Measurements from ENCODE around the gene PRKAR1B. TPM values are rescaled to one million over a fixed set of nuclear protein-coding genes. Genes with fewer than 3 reads are reported as not detected.

PRKAR1B gene
- total and polyA plus RNA-seq, 5 donors = 20.7 to 38.3 (median 23.8) TPM

DNA sequence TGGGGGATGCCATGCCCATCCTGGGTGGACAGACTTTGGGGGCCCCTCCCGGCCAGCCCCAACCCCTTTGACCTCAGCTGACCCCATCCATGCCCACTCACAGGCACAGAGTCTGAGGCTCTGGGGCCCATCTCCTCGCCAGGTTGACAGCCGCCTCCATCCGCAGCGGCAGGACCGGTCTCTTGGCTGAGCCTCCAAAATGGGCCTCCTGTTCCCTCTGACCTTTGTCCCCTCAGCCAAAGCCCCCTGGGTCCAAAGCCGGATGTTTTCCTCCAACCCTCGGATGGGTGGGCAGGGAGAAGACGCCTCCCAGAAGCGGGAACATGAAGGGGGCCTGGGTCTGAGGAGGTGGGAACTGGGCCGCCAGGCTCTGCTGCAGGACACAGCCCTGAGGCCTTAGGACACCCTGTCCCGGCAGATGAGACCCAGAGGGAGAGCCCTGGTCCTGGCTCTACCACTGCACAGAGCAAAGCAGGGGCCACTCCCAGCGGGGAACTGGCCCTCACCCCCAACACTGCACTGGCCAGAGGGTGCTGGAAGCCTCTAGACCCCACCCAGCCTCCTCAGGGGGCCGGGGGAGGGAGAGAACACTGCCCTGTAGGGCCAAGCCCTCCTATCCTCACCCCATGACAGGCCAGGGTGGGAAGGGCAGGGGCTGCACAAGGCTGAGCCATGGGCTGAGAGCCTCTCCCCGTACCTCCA, 220.0 kb downstream of the PRKAR1B start:
- intact Hi-C loops (cut with DNase I) = no loop called here
- Histone ChIP-seq H3K9me3 (ENCODE audit: control insufficient read depth, low read length) (no peaks in the 10 kb centered on the region), H3K4me3 (ENCODE audit: low read length) (no peak overlapping the region), H3K4me1 (ENCODE audit: control insufficient read depth, insufficient read depth, low read length) (no peaks in the 10 kb centered on the region), H3K27me3 (ENCODE audit: control insufficient read depth, insufficient read depth) (no peaks in the 10 kb centered on the region), H3K27ac (ENCODE audit: low read length) (no peak overlapping the region)
- WGBS = 87% methylated on average over 15 of the region's 15 CpGs
- ATAC-seq = peak in 1 of 2 donors; percentile 3
- DNase-seq = peak; percentile 7 to 25 (median 20)

DNA sequence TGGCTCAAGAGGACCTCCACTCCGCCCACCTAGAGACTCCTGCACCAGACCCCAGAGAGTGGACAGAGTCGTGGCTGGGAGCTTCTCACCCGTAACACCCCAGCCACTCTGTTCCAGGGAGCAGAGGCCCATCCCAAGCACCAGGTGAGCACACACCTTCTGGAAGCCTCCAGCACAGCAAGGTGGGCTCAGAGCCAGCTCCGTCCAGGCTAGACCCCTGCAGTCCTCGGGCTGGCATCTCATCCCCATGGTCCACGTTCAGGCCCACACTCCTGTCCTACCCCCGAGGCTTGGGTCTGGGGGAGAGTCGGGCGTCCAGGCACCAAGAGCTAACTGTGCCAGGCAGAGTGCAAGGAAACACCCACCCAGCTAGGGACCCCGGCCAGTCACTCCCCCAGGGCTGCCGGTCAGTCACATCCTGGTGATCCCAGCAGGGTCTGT, 220.7 kb downstream of the PRKAR1B start:
- Histone ChIP-seq H3K27ac (ENCODE audit: low read length) (no peak overlapping the region), H3K4me1 (ENCODE audit: control insufficient read depth, insufficient read depth, low read length) (no peaks in the 10 kb centered on the region), H3K9me3 (ENCODE audit: control insufficient read depth, low read length) (no peaks in the 10 kb centered on the region), H3K27me3 (ENCODE audit: control insufficient read depth, insufficient read depth) (no peaks in the 10 kb centered on the region), H3K4me3 (ENCODE audit: low read length) (no peak overlapping the region)
- no peak for ATAC-seq
- peak; percentile 12 to 52 (median 44) for DNase-seq
- intact Hi-C loops (cut with DNase I) = no loop called here
- 86% methylated on average over 11 of the region's 11 CpGs for WGBS

DNA sequence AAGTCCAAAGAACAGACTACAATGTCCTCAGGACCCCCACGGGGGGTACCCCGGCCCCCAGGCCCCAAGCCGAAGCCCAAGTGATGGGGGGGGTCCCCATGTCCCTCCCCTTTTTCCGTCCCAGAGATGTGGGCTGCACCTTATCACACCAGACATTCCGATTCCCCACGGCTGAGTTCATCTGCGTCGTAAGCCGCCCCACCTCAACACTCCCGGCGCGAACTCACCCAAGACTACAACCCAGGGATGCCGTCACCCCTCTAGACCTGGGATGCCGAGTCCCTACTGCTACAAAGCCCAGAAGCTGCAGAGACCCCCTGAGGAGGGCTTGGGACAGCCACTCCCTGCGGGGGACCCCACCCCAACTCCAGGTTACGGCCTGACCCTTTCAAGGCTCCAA, 221.9 kb downstream of the PRKAR1B start:
- no peaks in the 10 kb centered on the region for H3K27me3 ChIP-seq (ENCODE audit: control insufficient read depth, insufficient read depth)
- DNase-seq = peak; percentile 6 to 29 (median 23)
- no peak overlapping the region for H3K27ac ChIP-seq (ENCODE audit: low read length)
- WGBS = 85% methylated on average over 16 of the region's 16 CpGs
- H3K9me3 ChIP-seq (ENCODE audit: control insufficient read depth, low read length) = no peaks in the 10 kb centered on the region
- H3K4me3 ChIP-seq (ENCODE audit: low read length) = no peak overlapping the region
- H3K4me1 ChIP-seq (ENCODE audit: control insufficient read depth, insufficient read depth, low read length) = no peaks in the 10 kb centered on the region
- ATAC-seq = no peak
- intact Hi-C loops (cut with DNase I) = no loop called here

DNA sequence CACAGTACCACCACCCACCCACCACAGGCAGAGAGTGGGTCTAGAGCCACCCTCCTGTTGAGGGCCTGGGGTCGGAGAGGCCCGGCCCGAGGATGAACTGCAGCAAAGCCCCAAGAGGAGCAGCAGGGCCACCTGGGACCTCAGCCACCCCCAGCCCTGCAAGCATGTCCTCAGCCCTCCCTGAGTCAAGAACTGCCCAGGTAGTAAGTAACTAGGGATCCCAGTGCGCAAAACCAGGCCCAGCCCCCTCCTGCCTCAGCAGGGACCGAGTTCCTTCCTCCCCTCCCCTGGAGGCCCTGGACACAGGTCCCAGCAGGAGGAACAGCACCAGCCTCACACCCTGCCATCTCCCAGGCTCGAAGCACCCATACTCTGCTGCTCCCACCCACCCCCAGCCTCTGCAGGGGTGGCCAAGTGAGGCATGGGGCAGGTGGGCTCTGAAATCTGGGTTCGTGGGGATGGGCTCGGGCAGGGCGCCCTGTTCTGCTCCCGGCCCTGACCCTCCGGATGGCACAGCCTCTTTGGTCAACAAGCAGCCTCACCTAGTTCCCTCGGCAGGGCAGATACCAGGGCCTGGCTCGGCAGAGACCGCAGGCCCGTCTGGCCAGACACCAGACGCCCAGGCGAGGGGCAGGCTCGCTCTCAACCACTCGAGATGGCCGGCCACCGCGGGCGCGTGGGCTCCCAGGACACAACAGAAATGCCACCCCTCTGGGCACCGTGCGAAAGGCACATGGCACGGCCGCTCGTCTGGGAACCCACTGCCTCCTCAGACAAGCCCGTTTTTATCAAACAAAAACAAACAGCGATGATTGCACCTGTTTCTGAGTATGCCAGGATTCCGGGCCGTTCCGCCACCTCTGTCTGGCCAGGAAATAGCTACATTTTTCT, 222.6 kb downstream of the PRKAR1B start:
- H3K27me3 ChIP-seq (ENCODE audit: control insufficient read depth, insufficient read depth) = no peaks in the 10 kb centered on the region
- no peak overlapping the region for H3K27ac ChIP-seq (ENCODE audit: low read length)
- intact Hi-C loops (cut with DNase I) = no loop called here
- ATAC-seq (no peak), DNase-seq (peak; percentile 13 to 52 (median 46))
- H3K9me3 ChIP-seq (ENCODE audit: control insufficient read depth, low read length) = no peaks in the 10 kb centered on the region
- H3K4me1 ChIP-seq (ENCODE audit: control insufficient read depth, insufficient read depth, low read length) = no peaks in the 10 kb centered on the region
- WGBS = 83% methylated on average over 34 of the region's 34 CpGs
- H3K4me3 ChIP-seq (ENCODE audit: low read length) = no peak overlapping the region

DNA sequence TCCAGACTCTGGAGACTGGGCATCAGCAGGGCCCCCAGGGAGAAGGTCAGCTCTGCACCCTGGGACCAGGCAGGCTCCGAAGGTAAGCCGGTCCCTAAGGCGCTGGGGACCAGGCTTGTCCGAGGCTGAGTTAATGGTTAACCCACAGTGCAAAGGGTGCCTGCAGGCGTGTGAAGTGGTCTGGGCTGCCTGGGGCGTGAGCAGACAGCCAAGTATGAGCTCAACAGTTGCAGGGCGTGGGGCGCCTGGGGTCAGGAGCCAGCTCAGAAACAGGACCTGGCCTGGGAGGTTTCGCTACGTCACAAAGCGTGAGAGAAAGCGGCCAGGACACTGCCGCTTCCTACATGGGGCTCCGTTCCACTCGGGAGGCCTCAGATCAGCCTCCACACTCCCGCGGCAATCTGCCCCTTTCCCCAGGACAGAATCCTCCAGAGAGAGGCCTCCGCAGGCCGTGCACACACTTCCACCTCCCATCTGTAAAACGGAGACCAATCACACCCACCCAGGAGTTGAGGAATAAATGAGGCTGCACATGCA, 223.4 kb downstream of the PRKAR1B start:
- H3K9me3 ChIP-seq (ENCODE audit: control insufficient read depth, low read length) = no peaks in the 10 kb centered on the region
- H3K4me1 ChIP-seq (ENCODE audit: control insufficient read depth, insufficient read depth, low read length) = no peaks in the 10 kb centered on the region
- 49% methylated on average over 20 of the region's 20 CpGs for WGBS
- no peaks in the 10 kb centered on the region for H3K27me3 ChIP-seq (ENCODE audit: control insufficient read depth, insufficient read depth)
- DNase-seq (peak; percentile 62 to 77 (median 72)), ATAC-seq (peak; percentile 62 to 65)
- no peak overlapping the region for H3K4me3 ChIP-seq (ENCODE audit: low read length)
- no peak overlapping the region for H3K27ac ChIP-seq (ENCODE audit: low read length)
- intact Hi-C loops (cut with DNase I) = no loop called here

DNA sequence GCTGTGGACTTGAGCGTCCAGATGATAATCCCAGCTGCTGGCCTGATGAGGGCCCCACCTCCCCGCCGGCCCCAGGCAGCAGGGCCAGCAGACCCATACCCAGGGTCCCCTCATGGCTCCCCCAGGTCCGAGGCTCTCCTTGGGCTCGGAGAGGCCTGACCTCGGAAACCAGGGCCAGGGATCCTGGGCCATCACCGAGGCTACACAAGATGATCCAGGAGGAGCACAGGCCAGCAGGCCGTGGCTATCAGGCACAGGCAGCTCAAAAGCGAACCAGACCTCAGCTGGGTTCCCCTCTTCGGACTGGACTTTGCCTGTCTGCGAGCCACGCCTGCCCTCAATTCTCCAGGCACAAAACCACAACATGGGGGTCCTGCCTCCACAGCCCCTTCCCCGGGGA, 224.8 kb downstream of the PRKAR1B start:
- no peaks in the 10 kb centered on the region for H3K27me3 ChIP-seq (ENCODE audit: control insufficient read depth, insufficient read depth)
- intact Hi-C loops (cut with DNase I) = no loop called here
- DNase-seq (peak in 2 of 3 donors; percentile 2 to 25), ATAC-seq (no peak)
- 85% methylated on average over 13 of the region's 13 CpGs for WGBS
- no peak overlapping the region for H3K27ac ChIP-seq (ENCODE audit: low read length)
- H3K4me3 ChIP-seq (ENCODE audit: low read length) = no peak overlapping the region
- no peaks in the 10 kb centered on the region for H3K9me3 ChIP-seq (ENCODE audit: control insufficient read depth, low read length)
- H3K4me1 ChIP-seq (ENCODE audit: control insufficient read depth, insufficient read depth, low read length) = no peaks in the 10 kb centered on the region

DNA sequence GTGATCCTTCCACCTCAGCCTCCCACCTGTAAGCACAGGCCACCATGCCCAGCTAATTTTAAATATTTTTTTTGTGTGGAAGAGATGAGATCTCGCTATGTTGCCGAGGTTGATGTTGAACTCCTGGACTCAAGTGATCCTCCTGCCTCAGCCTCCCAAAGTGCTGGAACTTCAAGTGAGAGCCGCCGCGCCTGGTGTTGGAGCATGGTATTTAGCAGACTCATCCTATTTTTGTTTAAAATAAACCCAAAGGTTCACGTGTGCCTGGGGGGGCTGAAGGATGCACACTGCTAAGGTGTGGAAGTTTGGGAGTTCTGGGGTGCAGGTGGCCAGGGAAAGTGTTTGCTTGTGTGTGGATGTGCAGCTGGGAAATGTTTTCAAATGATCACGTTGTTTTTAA, 225.6 kb downstream of the PRKAR1B start:
- DNase-seq = peak in 1 of 3 donors; percentile 37
- WGBS = 92% methylated on average over 7 of the region's 7 CpGs

DNA sequence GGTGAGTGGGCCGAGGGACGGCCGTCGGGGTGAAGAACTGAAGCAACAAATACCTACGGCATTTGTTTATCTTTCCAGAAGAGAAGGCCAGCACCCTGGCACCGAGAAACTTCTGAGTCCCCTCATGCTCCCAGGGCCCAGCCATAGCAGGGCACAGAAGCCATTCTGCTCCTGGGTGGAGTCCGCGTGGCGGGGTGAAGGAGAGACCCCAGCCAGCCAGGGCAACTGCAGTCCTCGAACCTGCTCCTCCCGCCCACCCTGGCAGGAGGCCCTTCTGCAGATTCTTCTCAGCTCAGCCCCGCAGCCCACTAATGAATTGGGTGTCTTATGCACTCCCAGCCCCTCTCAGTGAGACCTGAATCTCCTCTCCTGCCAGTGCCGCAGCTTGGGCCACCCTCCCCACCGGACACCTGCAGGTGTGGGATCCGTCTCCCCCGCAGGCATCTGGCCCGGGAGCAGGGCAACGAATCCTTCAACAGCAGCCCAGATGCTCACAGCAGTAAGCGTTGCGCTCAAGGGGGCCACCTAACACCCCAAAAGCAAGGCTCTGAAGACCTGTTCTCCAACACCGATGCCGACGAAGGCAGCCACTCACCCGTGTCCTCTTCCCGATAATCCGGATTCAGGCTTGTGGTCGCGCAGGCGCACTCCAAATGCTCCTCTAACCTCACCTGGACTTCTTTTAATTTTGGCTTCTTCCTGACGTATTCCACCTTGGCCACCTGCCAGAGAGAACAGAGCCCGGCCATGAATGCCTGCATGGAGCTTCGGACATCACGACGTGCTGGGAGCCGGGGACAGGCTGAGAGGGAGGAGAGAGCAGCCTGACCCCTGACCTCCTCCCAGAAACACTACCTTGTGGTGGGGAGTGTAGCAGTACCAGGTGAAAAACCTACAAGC, 226.3 kb downstream of the PRKAR1B start:
- DNase-seq (peak; percentile 15 to 50 (median 44)), ATAC-seq (no peak)
- intact Hi-C loops (cut with DNase I) = no loop called here
- Histone ChIP-seq H3K4me3 (ENCODE audit: low read length) (no peak overlapping the region), H3K27ac (ENCODE audit: low read length) (no peak overlapping the region), H3K4me1 (ENCODE audit: control insufficient read depth, insufficient read depth, low read length) (no peaks in the 10 kb centered on the region), H3K9me3 (ENCODE audit: control insufficient read depth, low read length) (no peaks in the 10 kb centered on the region), H3K27me3 (ENCODE audit: control insufficient read depth, insufficient read depth) (no peaks in the 10 kb centered on the region)
- WGBS = 91% methylated on average over 35 of the region's 35 CpGs

More for the DNA sequence above, 225.6 kb downstream of the PRKAR1B start:
- no peak overlapping the region for H3K4me3 ChIP-seq (ENCODE audit: low read length)
- H3K9me3 ChIP-seq (ENCODE audit: control insufficient read depth, low read length) = no peaks in the 10 kb centered on the region
- intact Hi-C loops (cut with DNase I) = no loop called here
- ATAC-seq = no peak
- H3K27me3 ChIP-seq (ENCODE audit: control insufficient read depth, insufficient read depth) = no peaks in the 10 kb centered on the region
- H3K4me1 ChIP-seq (ENCODE audit: control insufficient read depth, insufficient read depth, low read length) = no peaks in the 10 kb centered on the region
- no peak overlapping the region for H3K27ac ChIP-seq (ENCODE audit: low read length)

DNA sequence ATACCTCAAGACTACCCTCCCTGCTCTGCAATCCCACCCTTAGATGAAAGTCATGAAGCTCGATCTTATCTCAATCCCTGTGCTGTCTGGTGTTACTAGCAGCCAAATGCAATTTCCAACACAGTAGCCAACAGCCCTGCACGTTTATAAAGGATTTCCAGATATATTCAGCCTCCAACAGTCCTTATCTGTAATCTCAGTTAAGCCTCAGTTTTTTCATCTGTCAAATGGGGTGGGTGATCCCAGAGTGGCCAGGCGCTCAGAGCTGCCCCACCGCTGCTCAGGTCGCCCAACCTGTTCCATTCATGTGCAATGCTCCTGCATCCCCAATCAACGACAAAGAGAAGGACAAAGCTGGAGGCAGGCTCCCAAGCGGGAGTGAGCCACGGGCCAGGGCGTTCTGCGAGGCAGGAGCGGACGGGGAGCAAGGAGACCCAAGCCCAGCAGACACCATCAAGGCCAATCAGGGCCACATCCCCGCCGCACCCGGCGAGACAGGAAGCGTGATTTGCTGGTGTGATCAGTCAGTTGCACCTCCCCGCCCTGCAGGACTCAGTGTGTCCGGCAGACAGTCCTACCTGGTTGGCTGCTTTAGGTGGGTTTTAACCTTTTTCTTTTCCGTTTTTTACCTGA, 227.1 kb downstream of the PRKAR1B start:
- intact Hi-C loops (cut with DNase I) = no loop called here
- Histone ChIP-seq H3K4me1 (ENCODE audit: control insufficient read depth, insufficient read depth, low read length) (no peaks in the 10 kb centered on the region), H3K4me3 (ENCODE audit: low read length) (no peak overlapping the region), H3K27me3 (ENCODE audit: control insufficient read depth, insufficient read depth) (no peaks in the 10 kb centered on the region), H3K27ac (ENCODE audit: low read length) (no peak overlapping the region), H3K9me3 (ENCODE audit: control insufficient read depth, low read length) (no peaks in the 10 kb centered on the region)
- WGBS = 94% methylated on average over 20 of the region's 20 CpGs
- ATAC-seq = no peak
- peak; percentile 5 to 35 (median 11) for DNase-seq

Data from right cardiac atrium (tissue), 5 donors.